ENCODE results near the gene PLXNA2. TPM values are rescaled to one million over a fixed set of nuclear protein-coding genes. Genes with fewer than 3 reads are reported as not detected.

Gene PLXNA2
- total RNA-seq, 1 donor from 2014 or later, result 0.82 TPM

- intact Hi-C loops (cut with micrococcal nuclease), result no loop called here
- no peak for TF ChIP-seq CTCF (IDR thresholded peaks at IDR 0.05)
- ChIA-PET CTCF (interaction anchor here (0.6 kb wide), 1 partner anchor 196 kb away, joined by 3 read pairs; no protein-coding TSS in a partner anchor), POLR2A (no interaction called here)
- H3K9me3 Mint-ChIP-seq, result no peaks in the 10 kb centered on the region
- H3K4me3 Mint-ChIP-seq, result no peak overlapping the region
- H3K4me1 Mint-ChIP-seq, result no peaks in the 10 kb centered on the region
- no peak for ATAC-seq (ENCODE audit: low read depth)
- no peak overlapping the region for H3K27ac Mint-ChIP-seq
- H3K27me3 Mint-ChIP-seq, result peaks cover 2% of the 10 kb centered on the region
- no peak for DNase-seq
- H3K36me3 Mint-ChIP-seq (ENCODE audit: low read depth), result no peaks in the 10 kb centered on the region
Measured at GRCh38 chr1:208002078-208002477, 242.1 kb downstream of the PLXNA2 start.

- intact Hi-C loops (cut with micrococcal nuclease), result no loop called here
- no peak overlapping the region for H3K27ac Mint-ChIP-seq
- no peaks in the 10 kb centered on the region for H3K9me3 Mint-ChIP-seq
- ChIA-PET POLR2A (no interaction called here), CTCF (no interaction called here)
- TF ChIP-seq CTCF (IDR thresholded peaks at IDR 0.05), result no peak
- H3K27me3 Mint-ChIP-seq, result peaks cover 2% of the 10 kb centered on the region
- no peaks in the 10 kb centered on the region for H3K36me3 Mint-ChIP-seq (ENCODE audit: low read depth)
- ATAC-seq (ENCODE audit: low read depth) (no peak), DNase-seq (no peak)
- H3K4me1 Mint-ChIP-seq, result no peaks in the 10 kb centered on the region
- H3K4me3 Mint-ChIP-seq, result no peak overlapping the region
Measured at GRCh38 chr1:208000504-208000903, 243.7 kb downstream of the PLXNA2 start.

- intact Hi-C loops (cut with micrococcal nuclease), result no loop called here
- no peaks in the 10 kb centered on the region for H3K36me3 Mint-ChIP-seq (ENCODE audit: low read depth)
- DNase-seq (no peak), ATAC-seq (ENCODE audit: low read depth) (no peak)
- no peak for TF ChIP-seq CTCF (IDR thresholded peaks at IDR 0.05)
- no peaks in the 10 kb centered on the region for H3K9me3 Mint-ChIP-seq
- peaks cover 4% of the 10 kb centered on the region for H3K27me3 Mint-ChIP-seq
- H3K4me3 Mint-ChIP-seq, result no peak overlapping the region
- no peaks in the 10 kb centered on the region for H3K4me1 Mint-ChIP-seq
- POLR2A ChIA-PET, result no interaction called here
- CTCF ChIA-PET, result no interaction called here
- no peak overlapping the region for H3K27ac Mint-ChIP-seq
Measured at GRCh38 chr1:207999972-208000371, 244.2 kb downstream of the PLXNA2 start.

- Mint-ChIP-seq H3K4me1 (no peaks in the 10 kb centered on the region), H3K27ac (no peak overlapping the region), H3K9me3 (no peaks in the 10 kb centered on the region), H3K27me3 (peaks cover 4% of the 10 kb centered on the region), H3K36me3 (ENCODE audit: low read depth) (no peaks in the 10 kb centered on the region), H3K4me3 (no peak overlapping the region)
- POLR2A ChIA-PET, result no interaction called here
- no peak for ATAC-seq (ENCODE audit: low read depth)
- DNase-seq, result no peak
- intact Hi-C loops (cut with micrococcal nuclease), result no loop called here
- no peak for TF ChIP-seq CTCF (IDR thresholded peaks at IDR 0.05)
- CTCF ChIA-PET, result no interaction called here
Measured at GRCh38 chr1:207999274-207999915, 244.8 kb downstream of the PLXNA2 start.

- POLR2A ChIA-PET, result no interaction called here
Measured at GRCh38 chr1:207998691-207999090, 245.5 kb downstream of the PLXNA2 start.

More at GRCh38 chr1:207998691-207999090, 245.5 kb downstream of the PLXNA2 start:
- H3K4me1 Mint-ChIP-seq, result no peaks in the 10 kb centered on the region
- DNase-seq (no peak), ATAC-seq (ENCODE audit: low read depth) (no peak)
- H3K36me3 Mint-ChIP-seq (ENCODE audit: low read depth), result no peaks in the 10 kb centered on the region
- no peak overlapping the region for H3K4me3 Mint-ChIP-seq
- no peak overlapping the region for H3K27ac Mint-ChIP-seq
- no peaks in the 10 kb centered on the region for H3K9me3 Mint-ChIP-seq
- intact Hi-C loops (cut with micrococcal nuclease), result no loop called here
- CTCF ChIA-PET, result no interaction called here
- peaks cover 5% of the 10 kb centered on the region for H3K27me3 Mint-ChIP-seq
- no peak for TF ChIP-seq CTCF (IDR thresholded peaks at IDR 0.05)

Measured in activated B cell treated with CpG ODN at 0.5 μM for 24 hours (primary cell).